Nephron progenitor cell (in vitro differentiated cells): ENCODE data around the gene GAA.

Experiments
- DNase-seq: peaks from one replicate; pipeline ENCODE4 v3.0.0; 2021
- H3K27ac Mint-ChIP-seq: 2 replicates; pipeline ENCODE4 v1.8.0; 2021; ENCODE audit warnings: mild to moderate bottlenecking, moderate library complexity, mixed read lengths
- H3K27me3 Mint-ChIP-seq: 2 replicates; pipeline ENCODE4 v1.8.0; 2021; ENCODE audit warnings: mild to moderate bottlenecking, low read depth, mixed read lengths; ENCODE audit not compliant: poor library complexity
- H3K36me3 Mint-ChIP-seq: 2 replicates; pipeline ENCODE4 v1.8.0; 2021; ENCODE audit warnings: low read depth, mixed read lengths
- H3K4me1 Mint-ChIP-seq: 2 replicates; pipeline ENCODE4 v1.8.0; 2021; ENCODE audit warnings: mixed read lengths
- H3K4me3 Mint-ChIP-seq: 2 replicates; pipeline ENCODE4 v1.8.0; 2021; ENCODE audit warnings: mild to moderate bottlenecking, moderate library complexity, mixed read lengths
- H3K9me3 Mint-ChIP-seq: 2 replicates; pipeline ENCODE4 v1.8.0; 2021; ENCODE audit warnings: mild to moderate bottlenecking, moderate library complexity, mixed read lengths
- TF ChIP-seq, protein P1 (sequence below): fragments of 200-600 bp; sonication (generic); IDR thresholded peaks from 2 replicates; pipeline ENCODE4 v1.5.0; 2021; ENCODE audit warnings: antibody characterized with exemption

GAA gene

DNA sequence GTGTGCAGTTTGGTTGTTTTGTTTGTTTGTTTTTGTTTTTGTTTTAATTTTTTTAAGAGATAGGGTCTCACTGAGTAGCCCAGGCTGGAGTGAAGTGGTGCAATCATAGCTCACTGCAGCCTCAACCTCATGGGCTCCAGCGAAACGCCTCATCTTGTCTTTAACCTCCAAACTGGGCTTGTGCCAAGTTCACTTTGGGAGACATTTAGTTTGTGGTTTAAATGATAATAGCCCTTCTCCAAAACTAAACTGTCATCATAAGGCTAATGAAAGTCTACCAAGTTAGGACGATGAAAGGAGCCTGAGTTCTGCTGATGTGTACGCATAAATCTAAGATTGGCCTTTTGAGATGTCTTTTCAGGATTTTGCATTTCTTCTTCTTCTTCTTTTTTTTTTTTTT, 62.0 kb downstream of the GAA start:
- H3K4me3 Mint-ChIP-seq = no peak overlapping the region
- no peak for DNase-seq

GRCh38 chr17:80164185-80164584, 62.8 kb downstream of the GAA start:
- Mint-ChIP-seq H3K4me1 (peaks cover 40% of the 10 kb centered on the region), H3K9me3 (no peaks in the 10 kb centered on the region), H3K36me3 (no peaks in the 10 kb centered on the region), H3K4me3 (no peak overlapping the region), H3K27ac (no peak overlapping the region), H3K27me3 (peaks cover 4% of the 10 kb centered on the region)
- DNase-seq = no peak
- TF ChIP-seq, protein P1, sequence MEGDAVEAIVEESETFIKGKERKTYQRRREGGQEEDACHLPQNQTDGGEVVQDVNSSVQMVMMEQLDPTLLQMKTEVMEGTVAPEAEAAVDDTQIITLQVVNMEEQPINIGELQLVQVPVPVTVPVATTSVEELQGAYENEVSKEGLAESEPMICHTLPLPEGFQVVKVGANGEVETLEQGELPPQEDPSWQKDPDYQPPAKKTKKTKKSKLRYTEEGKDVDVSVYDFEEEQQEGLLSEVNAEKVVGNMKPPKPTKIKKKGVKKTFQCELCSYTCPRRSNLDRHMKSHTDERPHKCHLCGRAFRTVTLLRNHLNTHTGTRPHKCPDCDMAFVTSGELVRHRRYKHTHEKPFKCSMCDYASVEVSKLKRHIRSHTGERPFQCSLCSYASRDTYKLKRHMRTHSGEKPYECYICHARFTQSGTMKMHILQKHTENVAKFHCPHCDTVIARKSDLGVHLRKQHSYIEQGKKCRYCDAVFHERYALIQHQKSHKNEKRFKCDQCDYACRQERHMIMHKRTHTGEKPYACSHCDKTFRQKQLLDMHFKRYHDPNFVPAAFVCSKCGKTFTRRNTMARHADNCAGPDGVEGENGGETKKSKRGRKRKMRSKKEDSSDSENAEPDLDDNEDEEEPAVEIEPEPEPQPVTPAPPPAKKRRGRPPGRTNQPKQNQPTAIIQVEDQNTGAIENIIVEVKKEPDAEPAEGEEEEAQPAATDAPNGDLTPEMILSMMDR = no peak

More for the DNA sequence above, 62.0 kb downstream of the GAA start:
- no peaks in the 10 kb centered on the region for H3K36me3 Mint-ChIP-seq
- H3K4me1 Mint-ChIP-seq = peaks cover 34% of the 10 kb centered on the region
- no peak overlapping the region for H3K27ac Mint-ChIP-seq
- TF ChIP-seq, protein P1 = no peak
- no peaks in the 10 kb centered on the region for H3K9me3 Mint-ChIP-seq
- H3K27me3 Mint-ChIP-seq = peaks cover 4% of the 10 kb centered on the region

GRCh38 chr17:80166446-80166845, 65.1 kb downstream of the GAA start:
- Mint-ChIP-seq H3K9me3 (no peaks in the 10 kb centered on the region), H3K4me3 (no peak overlapping the region), H3K27me3 (peaks cover 4% of the 10 kb centered on the region), H3K4me1 (peaks cover 29% of the 10 kb centered on the region), H3K36me3 (no peaks in the 10 kb centered on the region), H3K27ac (no peak overlapping the region)
- no peak for DNase-seq
- TF ChIP-seq, protein P1 = no peak

DNA sequence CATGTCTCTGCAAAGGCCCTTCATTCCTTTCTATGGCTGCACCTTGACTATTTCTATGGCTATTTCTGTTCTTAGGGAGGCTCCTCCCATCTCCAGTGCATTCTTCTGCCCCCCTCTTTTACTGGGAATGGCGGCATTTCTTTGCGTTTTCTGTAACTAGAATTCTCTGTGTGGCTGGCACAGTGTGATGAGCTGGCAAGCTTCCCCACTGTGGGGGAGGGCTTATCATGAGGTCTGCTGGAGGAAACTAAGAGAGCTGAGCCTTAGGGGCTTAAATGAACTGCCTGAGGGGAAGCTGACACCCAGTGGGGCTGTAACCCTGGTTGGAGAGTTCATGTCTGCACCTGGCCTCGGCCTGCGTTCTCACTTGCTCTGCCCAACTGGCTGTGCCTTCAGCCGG, 67.0 kb downstream of the GAA start:
- Mint-ChIP-seq H3K36me3 (no peaks in the 10 kb centered on the region), H3K4me3 (no peak overlapping the region), H3K27me3 (peaks cover 4% of the 10 kb centered on the region), H3K9me3 (no peaks in the 10 kb centered on the region), H3K4me1 (peaks cover 21% of the 10 kb centered on the region), H3K27ac (no peak overlapping the region)
- DNase-seq = no peak
- TF ChIP-seq, protein P1 = no peak

GRCh38 chr17:80169107-80169506, 67.7 kb downstream of the GAA start:
- H3K27ac Mint-ChIP-seq = no peak overlapping the region
- H3K4me1 Mint-ChIP-seq = peaks cover 21% of the 10 kb centered on the region
- DNase-seq = no peak
- H3K36me3 Mint-ChIP-seq = no peaks in the 10 kb centered on the region
- H3K4me3 Mint-ChIP-seq = no peak overlapping the region
- H3K27me3 Mint-ChIP-seq = no peaks in the 10 kb centered on the region
- no peaks in the 10 kb centered on the region for H3K9me3 Mint-ChIP-seq
- TF ChIP-seq, protein P1 = no peak
